H1 (cell line): ENCODE data around the gene SMAP1. TPM values are rescaled to one million over a fixed set of nuclear protein-coding genes. Genes with fewer than 3 reads are reported as not detected.

Experiments
- ATF2 ChIP-seq: IDR thresholded peaks from 2 replicates; pipeline ENCODE4 v1.6.1; 2012; ENCODE audit warnings: low read length, inconsistent platforms
- CBX5 ChIP-seq: fragments of 300-800, 300-1000 bp; sonication (generic); IDR thresholded peaks from 2 replicates; pipeline ENCODE4 v1.7.1; 2016; ENCODE audit warnings: antibody characterized with exemption, low read length, low read depth
- TAF7 ChIP-seq: optimal IDR thresholded peaks from 2 replicates; pipeline ENCODE3; 2011; ENCODE audit warnings: low read depth, mild to moderate bottlenecking, inconsistent platforms, low read length, moderate library complexity, borderline replicate concordance
- TEAD4 ChIP-seq: IDR thresholded peaks from 2 replicates; pipeline ENCODE4 v1.6.1; 2012; ENCODE audit warnings: low read depth, low read length, inconsistent platforms, mixed read lengths
- polyA plus RNA-seq, 7 experiments: library from polyadenylated mRNA; depleted of rRNA in 3 of 7; stranded (reverse) in 5 of 7; unstranded in 2 of 7; fragments of >200 nt in 5 of 7; fragments of 200-250 nt in 2 of 7; gene quantifications; 1 replicate in 5 of 7; 2 replicates in 1 of 7; 4 replicates in 1 of 7; pipeline versions ENCODE4 v1.2.1 to v1.2.3, GENCODE V29; 2011 to 2013; ENCODE audit warnings: missing spikeins in 2 of 7, mixed read lengths in 2 of 7
- total RNA-seq: library from RNA; stranded (reverse); fragmentation: NEBNext Ultra II Directional; extraction: Animal tissue kit (Norgen Biotek cat#: 25700); gene quantifications from 2 replicates; pipeline ENCODE4 v1.2.1, GENCODE V29; 2021

Gene SMAP1
- total and polyA plus RNA-seq, 2 of the 8 experiments (the other 6 are each of a cell fraction or from before 2014, with no cell fraction given) = 18.8 to 32.4 TPM

GRCh38 chr6:70857387-70858077 lies 189.8 kb downstream of the SMAP1 start (continued):
- TF ChIP-seq ATF2 (no peak), CBX5 (no peak), TEAD4 (no peak), TAF7 (no peak)
- TF ChIP-seq, all 59 proteins: peak for 0
